HG03575 (cell line): Measurements from ENCODE around the gene SLIT2.

Experiments
- ATAC-seq: cut with Tn5 transposase; IDR thresholded peaks from one replicate; pipeline ENCODE4 v1.9.1; 2021; ENCODE audit not compliant: unreplicated experiment, insufficient number of reproducible peaks, low FRiP score; ENCODE audit errors: extremely low read depth

The SLIT2 gene

GRCh38 chr4:20251796-20252655, at the start of gene SLIT2:
TSS of gene SLIT2 (plus strand) at chr4:20251905. CDS start at chr4:20253816, 1,911 bp downstream.
- ATAC-seq: no peak

GRCh38 chr4:20203508-20203907, 48.2 kb upstream of the SLIT2 start:
- ATAC-seq: no peak

DNA sequence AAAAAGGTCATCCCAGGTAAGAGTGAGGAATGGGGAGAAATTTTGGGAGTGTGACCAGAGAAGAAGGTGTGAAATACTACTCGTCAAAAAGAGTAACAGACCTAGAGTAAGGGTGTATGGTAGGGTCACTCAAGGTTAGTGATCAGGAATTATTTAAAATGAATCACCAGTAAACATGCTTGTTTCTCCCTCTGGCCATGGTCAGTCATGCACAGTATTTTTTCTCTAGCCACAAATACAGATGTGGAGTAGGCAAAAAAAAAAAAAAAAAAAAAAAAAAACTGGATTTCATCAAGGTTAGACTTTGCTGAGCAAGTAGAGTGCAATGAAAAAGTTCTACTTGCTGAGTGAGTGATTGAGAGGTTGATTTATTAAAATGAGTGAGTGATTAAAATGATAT, 34.2 kb upstream of the SLIT2 start:
- ATAC-seq: no peak

- ATAC-seq: no peak
Measured at GRCh38 chr4:20217951-20218350, 33.8 kb upstream of the SLIT2 start.

- no peak for ATAC-seq
Measured at GRCh38 chr4:20219521-20219920, 32.2 kb upstream of the SLIT2 start.

GRCh38 chr4:20237894-20238537, 13.7 kb upstream of the SLIT2 start:
- ATAC-seq: no peak

- no peak for ATAC-seq
Measured at GRCh38 chr4:20248155-20248558, 3.5 kb upstream of the SLIT2 start.

- no peak for ATAC-seq
Measured at GRCh38 chr4:20249333-20249732, 2.4 kb upstream of the SLIT2 start.

- ATAC-seq: no peak
Measured at GRCh38 chr4:20251031-20251795, 492 bp upstream of the SLIT2 start.

- no peak for ATAC-seq
Measured at GRCh38 chr4:20252656-20253282, 1.1 kb downstream of the SLIT2 start.

- ATAC-seq: no peak
Measured at GRCh38 chr4:20253283-20253734, 1.6 kb downstream of the SLIT2 start.

- ATAC-seq: no peak
Measured at GRCh38 chr4:20253735-20254409, 2.2 kb downstream of the SLIT2 start.

- ATAC-seq: no peak
Measured at GRCh38 chr4:20254511-20255250, 3.0 kb downstream of the SLIT2 start.

GRCh38 chr4:20255251-20255586, 3.5 kb downstream of the SLIT2 start:
- ATAC-seq: no peak

DNA sequence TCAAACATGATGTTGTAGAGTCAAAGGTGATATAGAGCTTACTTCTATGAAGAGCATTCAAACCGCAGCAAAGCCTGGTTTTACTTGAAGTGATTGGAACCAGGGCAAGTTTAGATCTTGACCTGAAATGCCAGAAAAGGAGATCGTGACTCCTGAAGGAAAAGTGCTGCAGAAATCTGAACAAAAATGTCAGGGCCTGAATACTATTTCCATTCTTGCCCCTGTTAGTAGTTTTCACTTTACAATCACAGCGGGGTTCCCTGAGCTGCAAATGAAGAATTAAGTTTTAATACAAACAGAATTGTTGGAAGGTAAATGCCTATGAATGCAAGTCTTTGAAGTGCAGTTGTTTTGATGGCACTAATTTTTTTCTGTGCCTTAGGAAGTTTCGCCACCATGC, 4.1 kb downstream of the SLIT2 start:
- no peak for ATAC-seq

- no peak for ATAC-seq
Measured at GRCh38 chr4:20256381-20256881, 4.7 kb downstream of the SLIT2 start.

DNA sequence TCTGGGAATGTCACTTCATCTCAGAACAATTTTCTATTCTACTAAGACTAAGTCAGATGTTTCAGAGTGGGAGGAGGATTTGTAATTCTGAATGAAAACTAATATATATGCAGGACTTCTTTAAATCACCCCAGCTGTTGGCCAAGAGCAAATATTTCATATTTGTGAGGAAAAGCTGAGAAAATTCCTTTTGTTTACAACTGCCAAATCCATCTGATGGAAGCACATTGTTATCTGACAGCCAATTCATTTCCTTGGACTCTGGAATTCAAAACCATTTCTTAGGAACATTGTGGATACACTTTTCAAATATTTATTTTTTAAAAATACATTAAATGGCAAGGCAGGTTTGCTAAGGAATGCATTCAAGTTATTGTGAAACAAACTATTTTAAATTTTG, 8.0 kb downstream of the SLIT2 start:
- ATAC-seq: no peak

DNA sequence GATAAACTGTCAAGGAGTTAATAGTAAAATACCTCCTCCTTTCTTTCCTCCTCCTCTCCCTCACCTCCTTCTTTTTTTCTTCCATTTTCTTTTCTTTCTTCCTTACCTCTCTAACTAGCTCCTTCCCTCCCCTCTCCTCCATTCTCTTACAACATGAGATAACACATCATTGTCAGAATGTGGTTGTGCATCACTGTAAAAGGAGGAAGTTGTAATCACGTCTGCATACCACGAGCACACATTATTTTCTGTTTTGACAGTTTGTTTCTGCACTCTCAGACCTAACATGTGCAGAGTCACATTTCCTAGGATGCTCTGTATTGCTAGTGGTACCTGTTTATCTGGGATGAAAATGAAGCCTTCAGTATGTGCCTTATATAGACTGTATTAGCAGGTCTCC, 9.1 kb downstream of the SLIT2 start:
- no peak for ATAC-seq
